Caco-2 (cell line): Measurements from ENCODE around the gene SUSD1. TPM values are rescaled to one million over a fixed set of nuclear protein-coding genes. Genes with fewer than 3 reads are reported as not detected.

ENCODE experiments used
- BruUV-seq: library from RNA; stranded (reverse); fragments of 400-500 nt; replicated peaks from 2 replicates; lab custom pipeline; 2021; lab: Mats Ljungman, UMichigan
- CTCF ChIA-PET: fragments of 300-600 bp; sonication (Branson Sonifier 250); formaldehyde crosslinking; loops from one replicate; lab custom pipeline; 2022; ENCODE audit warnings: antibody characterized with exemption; lab: Charles Lee
- POLR2A ChIA-PET: fragments of 300-600 bp; sonication (Branson Sonifier 250); formaldehyde crosslinking; loops from one replicate; lab custom pipeline; 2022; ENCODE audit warnings: antibody characterized with exemption; lab: Charles Lee
- DNase-seq, 2 experiments: peaks; one replicate each; pipeline versions ENCODE4 v3.0.0 to v3.0.0-alpha.2; 2020 to 2022
- H3K27me3 ChIP-seq: replicated peaks from 2 replicates; pipeline ENCODE4 v1.6.0; 2011; ENCODE audit warnings: low read length; ENCODE audit not compliant: control insufficient read depth, insufficient read depth
- H3K36me3 ChIP-seq: 2 replicates; pipeline ENCODE4 v1.5.1; 2011; ENCODE audit warnings: low read length; ENCODE audit not compliant: control insufficient read depth, insufficient read depth
- H3K4me1 ChIP-seq: fragments of 250-450 bp; sonication (Bioruptor Pico); 2 replicates; pipeline ENCODE4 v1.5.1; 2020; ENCODE audit warnings: mild to moderate bottlenecking
- H3K4me3 ChIP-seq: 2 replicates; pipeline ENCODE4 v1.5.1; 2011; ENCODE audit warnings: low read depth, mild to moderate bottlenecking, control low read depth, low read length
- H3K9me3 ChIP-seq: fragments of 250-450 bp; sonication (Bioruptor Pico); 2 replicates; pipeline ENCODE4 v1.5.1; 2020; ENCODE audit warnings: mild to moderate bottlenecking, moderate library complexity
- H3K27ac Mint-ChIP-seq: one replicate; pipeline ENCODE4 v1.8.0; 2022; ENCODE audit warnings: mixed read lengths; ENCODE audit not compliant: unreplicated experiment
- H3K27me3 Mint-ChIP-seq: one replicate; pipeline ENCODE4 v1.8.0; 2022; ENCODE audit warnings: mixed read lengths; ENCODE audit not compliant: insufficient read depth, unreplicated experiment
- H3K36me3 Mint-ChIP-seq: one replicate; pipeline ENCODE4 v1.8.0; 2022; ENCODE audit warnings: mild to moderate bottlenecking, mixed read lengths; ENCODE audit not compliant: insufficient read depth, unreplicated experiment
- H3K4me1 Mint-ChIP-seq: one replicate; pipeline ENCODE4 v1.8.0; 2022; ENCODE audit warnings: low read depth, mixed read lengths; ENCODE audit not compliant: unreplicated experiment
- H3K4me3 Mint-ChIP-seq: one replicate; pipeline ENCODE4 v1.8.0; 2022; ENCODE audit warnings: mild to moderate bottlenecking, moderate library complexity, mixed read lengths; ENCODE audit not compliant: unreplicated experiment
- H3K9me3 Mint-ChIP-seq: one replicate; pipeline ENCODE4 v1.8.0; 2022; ENCODE audit warnings: mixed read lengths; ENCODE audit not compliant: unreplicated experiment
- intact Hi-C: fragments of 100-400 bp; cut with micrococcal nuclease; formaldehyde crosslinking; loops from one replicate; pipeline ENCODE4 v1.10.0; 2022; ENCODE audit not compliant: unreplicated experiment
- total RNA-seq: library from RNA; stranded (reverse); gene quantifications from 2 replicates; pipeline ENCODE4 v1.2.3, GENCODE V29; 2022
- TF ChIP-seq, protein P1 (sequence below), 2 experiments: fragments of 200-600 bp in 1 of 2; IDR thresholded peaks; 1 replicate in 1 of 2; 2 replicates in 1 of 2; pipeline versions ENCODE4 v1.5.1 to v1.8.0; 2011 to 2022; ENCODE audit warnings: antibody characterized with exemption in 1 of 2, control low read depth in 1 of 2, inconsistent platforms in 1 of 2, low read depth in 1 of 2, low read length in 1 of 2, mild to moderate bottlenecking in 1 of 2, moderate library complexity in 1 of 2; ENCODE audit not compliant: insufficient read depth in 1 of 2, severe bottlenecking in 1 of 2, unreplicated experiment in 1 of 2

Gene SUSD1
- total RNA-seq, 1 experiment from 2014 or later, result 53.4 TPM

DNA sequence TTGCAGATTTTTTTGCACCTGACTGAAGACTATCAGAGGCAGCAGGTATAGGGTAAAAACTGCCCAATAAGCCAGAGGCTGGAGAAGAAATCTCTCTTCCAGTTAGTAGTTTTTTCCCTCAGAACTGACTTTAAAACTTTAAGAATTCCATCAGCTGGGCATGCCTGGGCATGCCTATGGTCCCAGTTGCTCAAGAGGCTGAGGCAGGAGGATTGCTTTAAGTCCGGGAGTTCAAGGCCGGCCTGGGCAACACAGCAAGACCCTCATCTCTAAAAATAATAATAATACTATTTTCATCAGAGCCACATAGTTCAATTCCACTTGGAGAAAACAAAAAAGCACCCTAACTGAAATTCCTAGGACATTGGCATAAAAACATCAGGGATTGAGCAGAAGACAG is 30.3 kb downstream of the SUSD1 start:
- no peaks in the 10 kb centered on the region for H3K27me3 Mint-ChIP-seq
- CTCF ChIA-PET, result interaction anchor here (0.7 kb wide), 1 partner anchor 18 kb away, joined by 4 read pairs; no protein-coding TSS in a partner anchor
- no TSS peak for BruUV-seq

DNA sequence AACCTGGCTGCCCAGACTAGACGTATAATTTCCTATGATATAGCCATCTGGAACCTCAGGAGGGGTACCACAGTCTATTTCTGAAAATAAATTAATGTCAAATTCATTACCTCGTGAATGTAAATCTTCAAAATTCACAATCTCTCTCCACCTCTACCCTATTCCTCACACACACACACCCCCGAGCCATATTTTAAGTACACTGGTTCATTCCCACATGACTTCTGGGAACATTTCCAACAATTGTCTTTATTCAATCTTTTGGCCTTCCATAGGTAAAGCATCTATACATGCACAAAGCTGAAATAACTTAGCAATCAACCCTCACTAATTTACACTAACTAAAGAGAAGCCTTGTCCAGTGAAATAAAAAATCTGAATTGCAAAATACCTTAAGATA is 32.7 kb downstream of the SUSD1 start:
- Histone ChIP-seq H3K9me3 (no peaks in the 10 kb centered on the region), H3K4me1 (no peaks in the 10 kb centered on the region), H3K36me3 (no peaks in the 10 kb centered on the region; the same call in 1 of the 2 replicates), H3K27me3 (no peaks in the 10 kb centered on the region), H3K4me3 (no peak overlapping the region)
- DNase-seq, result no peak
- POLR2A ChIA-PET, result no interaction called here
- no peaks in the 10 kb centered on the region for H3K9me3 Mint-ChIP-seq
- H3K4me3 Mint-ChIP-seq, result no peak overlapping the region
- H3K27me3 Mint-ChIP-seq, result no peaks in the 10 kb centered on the region
- peaks cover 46% of the 10 kb centered on the region for H3K36me3 Mint-ChIP-seq
- H3K27ac Mint-ChIP-seq, result no peak overlapping the region
- BruUV-seq, result no TSS peak
- CTCF ChIA-PET, result no interaction called here
- TF ChIP-seq, protein P1, sequence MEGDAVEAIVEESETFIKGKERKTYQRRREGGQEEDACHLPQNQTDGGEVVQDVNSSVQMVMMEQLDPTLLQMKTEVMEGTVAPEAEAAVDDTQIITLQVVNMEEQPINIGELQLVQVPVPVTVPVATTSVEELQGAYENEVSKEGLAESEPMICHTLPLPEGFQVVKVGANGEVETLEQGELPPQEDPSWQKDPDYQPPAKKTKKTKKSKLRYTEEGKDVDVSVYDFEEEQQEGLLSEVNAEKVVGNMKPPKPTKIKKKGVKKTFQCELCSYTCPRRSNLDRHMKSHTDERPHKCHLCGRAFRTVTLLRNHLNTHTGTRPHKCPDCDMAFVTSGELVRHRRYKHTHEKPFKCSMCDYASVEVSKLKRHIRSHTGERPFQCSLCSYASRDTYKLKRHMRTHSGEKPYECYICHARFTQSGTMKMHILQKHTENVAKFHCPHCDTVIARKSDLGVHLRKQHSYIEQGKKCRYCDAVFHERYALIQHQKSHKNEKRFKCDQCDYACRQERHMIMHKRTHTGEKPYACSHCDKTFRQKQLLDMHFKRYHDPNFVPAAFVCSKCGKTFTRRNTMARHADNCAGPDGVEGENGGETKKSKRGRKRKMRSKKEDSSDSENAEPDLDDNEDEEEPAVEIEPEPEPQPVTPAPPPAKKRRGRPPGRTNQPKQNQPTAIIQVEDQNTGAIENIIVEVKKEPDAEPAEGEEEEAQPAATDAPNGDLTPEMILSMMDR (IDR thresholded peaks at IDR 0.05; ENCODE audit: insufficient read depth in 1 of 2, low read depth in 1 of 2, low read length in 1 of 2, severe bottlenecking in 1 of 2, unreplicated experiment in 1 of 2), result no peak
- intact Hi-C loops, result no loop called here
- peaks cover 10% of the 10 kb centered on the region for H3K4me1 Mint-ChIP-seq

More for the DNA sequence above, 30.3 kb downstream of the SUSD1 start:
- POLR2A ChIA-PET, result no interaction called here
- intact Hi-C loops, result no loop called here
- no peak overlapping the region for H3K27ac Mint-ChIP-seq
- H3K4me1 Mint-ChIP-seq, result peaks cover 10% of the 10 kb centered on the region
- TF ChIP-seq, protein P1 (IDR thresholded peaks at IDR 0.05; ENCODE audit: insufficient read depth in 1 of 2, low read depth in 1 of 2, low read length in 1 of 2, severe bottlenecking in 1 of 2, unreplicated experiment in 1 of 2), result no peak
- H3K9me3 Mint-ChIP-seq, result no peaks in the 10 kb centered on the region
- H3K4me3 Mint-ChIP-seq, result no peak overlapping the region
- Histone ChIP-seq H3K27me3 (no peaks in the 10 kb centered on the region), H3K4me1 (no peaks in the 10 kb centered on the region), H3K4me3 (no peak overlapping the region), H3K36me3 (no peaks in the 10 kb centered on the region; the same call in 1 of the 2 replicates), H3K9me3 (no peaks in the 10 kb centered on the region)
- no peak for DNase-seq
- peaks cover 68% of the 10 kb centered on the region for H3K36me3 Mint-ChIP-seq

DNA sequence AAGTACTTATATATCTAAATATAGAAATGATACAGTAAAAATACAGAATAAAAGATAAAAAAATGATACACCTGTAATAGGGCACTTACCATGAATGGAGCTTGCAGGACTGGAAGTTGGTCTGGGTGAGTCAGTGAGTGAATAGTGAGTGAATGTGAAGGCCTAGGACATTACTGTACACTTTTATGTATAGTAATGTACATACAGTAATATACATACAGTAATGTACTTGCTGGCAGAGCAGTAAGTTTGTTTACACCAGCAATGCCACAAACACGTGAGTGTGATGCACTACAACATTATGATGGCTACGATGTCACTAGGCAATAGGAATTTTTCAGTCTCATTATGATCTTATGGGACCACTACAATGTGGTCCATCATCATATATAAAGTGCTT is 34.2 kb downstream of the SUSD1 start:
- H3K27ac Mint-ChIP-seq, result no peak overlapping the region
- ChIA-PET POLR2A (no interaction called here), CTCF (no interaction called here)
- no peaks in the 10 kb centered on the region for H3K4me1 Mint-ChIP-seq
- no TSS peak for BruUV-seq
- TF ChIP-seq, protein P1 (IDR thresholded peaks at IDR 0.05; ENCODE audit: insufficient read depth in 1 of 2, low read depth in 1 of 2, low read length in 1 of 2, severe bottlenecking in 1 of 2, unreplicated experiment in 1 of 2), result no peak
- H3K4me3 Mint-ChIP-seq, result no peak overlapping the region
- H3K36me3 ChIP-seq, result peaks cover 4% of the 10 kb centered on the region
- DNase-seq, result no peak
- H3K4me1 ChIP-seq, result no peaks in the 10 kb centered on the region
- H3K9me3 Mint-ChIP-seq, result no peaks in the 10 kb centered on the region
- H3K27me3 Mint-ChIP-seq, result no peaks in the 10 kb centered on the region
- no peaks in the 10 kb centered on the region for H3K9me3 ChIP-seq
- no peaks in the 10 kb centered on the region for H3K27me3 ChIP-seq
- intact Hi-C loops, result no loop called here
- H3K4me3 ChIP-seq, result no peak overlapping the region
- H3K36me3 Mint-ChIP-seq, result peaks cover 45% of the 10 kb centered on the region
